KMS-11 (cell line): ENCODE data around the gene AKR1B15.

Experiments used
- H2AFZ ChIP-seq: fragments of 200-600 bp; sonication (generic); 2 replicates; pipeline ENCODE4 v1.6.1; 2016; ENCODE audit warnings: antibody characterized with exemption, mixed run types, low read depth
- H3K27ac ChIP-seq: fragments of 200-600 bp; sonication (generic); 2 replicates; pipeline ENCODE4 v1.6.1; 2016; ENCODE audit warnings: mild to moderate bottlenecking, mixed run types
- H3K27me3 ChIP-seq: fragments of 200-600 bp; sonication (generic); 2 replicates; pipeline ENCODE4 v1.6.1; 2017; ENCODE audit warnings: mild to moderate bottlenecking, low read depth, mixed run types, moderate library complexity; ENCODE audit not compliant: insufficient read depth
- H3K36me3 ChIP-seq: fragments of 200-600 bp; sonication (generic); 2 replicates; pipeline ENCODE4 v1.6.1; 2017; ENCODE audit warnings: mild to moderate bottlenecking, mixed run types; ENCODE audit not compliant: insufficient read depth
- H3K4me1 ChIP-seq: fragments of 200-600 bp; sonication (generic); 2 replicates; pipeline ENCODE4 v1.6.1; 2016; ENCODE audit warnings: mild to moderate bottlenecking, low read depth, mixed run types; ENCODE audit not compliant: poor library complexity, severe bottlenecking
- H3K4me2 ChIP-seq: fragments of 200-600 bp; sonication (generic); 2 replicates; pipeline ENCODE4 v1.7.0; 2016; ENCODE audit warnings: mild to moderate bottlenecking, mixed run types
- H3K4me3 ChIP-seq: fragments of 200-600 bp; sonication (generic); IDR thresholded peaks from 2 replicates; pipeline ENCODE4 v1.6.1; 2017; ENCODE audit warnings: low read depth, low read length, mixed read lengths; ENCODE audit not compliant: insufficient read depth
- H3K79me2 ChIP-seq: fragments of 200-600 bp; sonication (generic); 2 replicates; pipeline ENCODE4 v1.6.1; 2016; ENCODE audit warnings: low read depth, mixed run types; ENCODE audit not compliant: insufficient read depth
- H3K9ac ChIP-seq: fragments of 200-600 bp; sonication (generic); 2 replicates; pipeline ENCODE4 v1.6.1; 2016; ENCODE audit warnings: mild to moderate bottlenecking, mixed run types
- H4K20me1 ChIP-seq: fragments of 200-600 bp; sonication (generic); 2 replicates; pipeline ENCODE4 v1.6.1; 2016; ENCODE audit warnings: mild to moderate bottlenecking, mixed run types; ENCODE audit not compliant: insufficient read depth
- CTCF ChIP-seq: fragments of 200-600 bp; sonication (generic); conservative IDR thresholded peaks from 2 replicates; pipeline ENCODE4 v1.6.1; 2017; ENCODE audit warnings: low read depth, mild to moderate bottlenecking, antibody characterized with exemption, low read length, moderate library complexity, mixed read lengths

Gene AKR1B15

GRCh38 chr7:134528749-134529148, 20.2 kb upstream of the AKR1B15 start:
- Histone ChIP-seq H3K4me3 (no peak overlapping the region), H3K27me3 (no peaks in the 10 kb centered on the region), H3K36me3 (no peaks in the 10 kb centered on the region), H3K4me2 (no peak overlapping the region), H4K20me1 (no peaks in the 10 kb centered on the region), H3K79me2 (no peaks in the 10 kb centered on the region), H3K4me1 (no peaks in the 10 kb centered on the region), H2AFZ (no peak overlapping the region), H3K27ac (no peak overlapping the region), H3K9ac (no peak overlapping the region)
- TF ChIP-seq CTCF = no peak

- no peak overlapping the region for H3K27ac ChIP-seq
- H3K4me1 ChIP-seq = no peaks in the 10 kb centered on the region
- no peak overlapping the region for H3K4me2 ChIP-seq
- H4K20me1 ChIP-seq = no peaks in the 10 kb centered on the region
- no peak overlapping the region for H2AFZ ChIP-seq
- H3K36me3 ChIP-seq = no peaks in the 10 kb centered on the region
- no peaks in the 10 kb centered on the region for H3K27me3 ChIP-seq
- no peak overlapping the region for H3K9ac ChIP-seq
- no peak overlapping the region for H3K4me3 ChIP-seq
- H3K79me2 ChIP-seq = no peaks in the 10 kb centered on the region
- TF ChIP-seq CTCF = no peak
These were observed 18.4 kb upstream of the AKR1B15 start for GRCh38 chr7:134530460-134530859.

GRCh38 chr7:134532180-134532953, 16.5 kb upstream of the AKR1B15 start:
- Histone ChIP-seq H3K4me1 (no peaks in the 10 kb centered on the region), H2AFZ (no peak overlapping the region), H3K4me2 (no peak overlapping the region), H3K79me2 (no peaks in the 10 kb centered on the region), H3K4me3 (no peak overlapping the region), H3K36me3 (no peaks in the 10 kb centered on the region), H3K9ac (no peak overlapping the region), H3K27me3 (no peaks in the 10 kb centered on the region), H4K20me1 (no peaks in the 10 kb centered on the region), H3K27ac (no peak overlapping the region)
- TF ChIP-seq CTCF = no peak

DNA sequence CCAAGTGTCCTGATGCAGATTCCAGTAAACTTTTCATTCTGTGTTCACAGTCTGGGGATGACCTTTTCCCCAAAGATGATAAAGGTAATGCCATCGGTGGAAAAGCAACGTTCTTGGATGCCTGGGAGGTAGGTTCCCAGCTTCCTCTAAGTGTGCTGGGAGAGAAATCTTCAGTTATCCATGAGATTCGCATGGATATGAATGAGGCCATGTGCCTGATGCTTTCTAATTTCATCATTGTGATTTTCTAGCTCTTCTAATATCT, 16.0 kb upstream of the AKR1B15 start:
- Histone ChIP-seq H3K27ac (no peak overlapping the region), H4K20me1 (no peaks in the 10 kb centered on the region), H2AFZ (no peak overlapping the region), H3K27me3 (no peaks in the 10 kb centered on the region), H3K36me3 (no peaks in the 10 kb centered on the region), H3K4me1 (no peaks in the 10 kb centered on the region), H3K79me2 (no peaks in the 10 kb centered on the region), H3K4me3 (no peak overlapping the region), H3K9ac (no peak overlapping the region), H3K4me2 (no peak overlapping the region)
- no peak for TF ChIP-seq CTCF
